HG02642 (cell line): ENCODE results near the gene LYL1.
A peak's percentile ranks its signal among the peaks of the same experiment; 100 is the strongest.
"Not testable (repeated sequence)": the region's sequence is repeated elsewhere in the genome, so short reads cannot be mapped to it uniquely, and the experiment has no call there.

Experiments
- ATAC-seq: cut with Tn5 transposase; IDR thresholded peaks from one replicate; pipeline ENCODE4 v1.9.1; 2021; ENCODE audit warnings: mild to moderate bottlenecking; ENCODE audit not compliant: unreplicated experiment, poor library complexity

The LYL1 gene

DNA sequence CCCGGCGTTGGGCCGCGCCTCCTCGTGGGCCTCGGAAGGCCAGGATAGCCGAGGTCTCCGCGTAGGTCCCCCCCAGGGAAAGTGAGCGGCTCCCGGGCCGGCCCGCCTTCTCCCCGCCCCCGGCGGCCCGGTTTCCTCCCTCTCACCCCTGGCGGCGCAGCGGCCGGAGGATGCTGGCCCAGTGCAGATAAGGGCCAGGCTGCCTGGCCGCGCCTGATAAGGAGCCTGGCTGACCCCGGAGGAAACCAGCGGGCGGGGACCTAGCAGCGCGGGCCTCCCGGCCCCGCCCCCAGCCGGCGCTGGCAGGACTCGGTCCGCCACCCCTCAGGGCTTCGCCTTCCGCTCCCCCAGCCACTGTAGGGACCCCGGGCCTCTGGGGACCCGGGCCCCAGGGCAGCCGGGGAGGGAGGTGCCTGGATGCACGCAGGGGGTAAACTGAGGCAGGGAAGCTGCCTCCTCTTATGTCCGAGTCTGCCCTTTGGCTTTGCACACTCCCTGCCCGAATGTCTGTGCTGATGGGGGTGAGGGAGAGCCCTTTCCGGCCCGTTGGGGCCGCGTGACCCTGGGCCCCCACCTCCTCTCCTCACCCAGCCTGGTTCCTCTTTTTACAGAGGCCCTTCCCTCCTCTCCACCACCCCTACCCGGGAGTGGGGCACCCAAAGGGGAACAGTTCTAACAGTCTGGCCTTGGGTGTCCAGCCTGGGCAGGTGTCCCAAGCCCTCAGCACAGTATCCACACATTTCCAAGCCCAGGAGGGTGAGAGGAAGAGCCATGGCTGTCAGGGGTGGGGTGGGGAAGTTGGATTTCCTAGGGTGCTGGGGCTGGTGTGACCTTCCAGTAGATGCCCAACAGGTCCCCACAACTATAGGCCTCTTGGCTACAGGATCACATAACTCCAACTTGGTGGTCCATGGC is at the start of gene LYL1:
Gene LYL1 (minus strand): TSS at position 193 of the 915 bp plus-strand sequence. CDS start 1,687 bp downstream, outside the sequence.
- ATAC-seq, result peak; percentile 43

DNA sequence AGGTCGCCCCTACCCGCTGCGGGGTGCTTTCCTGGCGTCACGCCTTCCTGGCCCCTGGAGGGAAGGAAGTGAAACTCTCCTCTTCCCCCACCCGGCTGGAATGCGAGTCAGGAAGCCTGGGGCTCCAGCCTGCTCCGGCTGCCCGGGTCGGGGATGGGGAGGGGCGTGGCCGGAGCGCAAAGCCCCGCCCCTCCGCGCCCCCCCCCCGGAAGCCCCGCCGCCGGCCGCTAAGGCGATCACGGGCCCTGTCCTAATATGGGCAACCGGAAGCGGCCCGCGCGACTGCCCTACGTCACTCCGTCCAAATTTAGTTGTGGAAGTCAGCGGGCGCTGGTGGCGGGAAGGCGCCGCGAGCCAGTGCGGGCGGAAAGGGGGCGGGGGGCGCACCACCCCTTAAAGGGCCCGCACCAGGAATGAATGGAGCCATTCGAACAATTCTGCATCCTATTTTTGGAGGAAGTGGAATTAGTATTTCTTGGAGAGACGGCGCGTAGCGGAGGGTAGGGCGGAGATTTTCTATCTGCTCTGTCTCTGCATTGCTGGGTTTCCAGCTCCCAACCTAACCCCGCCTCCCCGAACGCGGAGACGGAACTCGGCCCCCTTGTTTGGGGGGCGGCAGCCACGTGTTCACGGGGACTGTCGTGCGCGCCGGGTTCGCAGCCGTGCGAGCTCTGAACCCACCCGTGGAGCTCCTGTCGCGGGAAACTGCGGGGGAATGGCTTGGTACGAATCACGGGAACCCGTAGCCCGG is 49.1 kb upstream of the LYL1 start:
- ATAC-seq, result peak; percentile 37

DNA sequence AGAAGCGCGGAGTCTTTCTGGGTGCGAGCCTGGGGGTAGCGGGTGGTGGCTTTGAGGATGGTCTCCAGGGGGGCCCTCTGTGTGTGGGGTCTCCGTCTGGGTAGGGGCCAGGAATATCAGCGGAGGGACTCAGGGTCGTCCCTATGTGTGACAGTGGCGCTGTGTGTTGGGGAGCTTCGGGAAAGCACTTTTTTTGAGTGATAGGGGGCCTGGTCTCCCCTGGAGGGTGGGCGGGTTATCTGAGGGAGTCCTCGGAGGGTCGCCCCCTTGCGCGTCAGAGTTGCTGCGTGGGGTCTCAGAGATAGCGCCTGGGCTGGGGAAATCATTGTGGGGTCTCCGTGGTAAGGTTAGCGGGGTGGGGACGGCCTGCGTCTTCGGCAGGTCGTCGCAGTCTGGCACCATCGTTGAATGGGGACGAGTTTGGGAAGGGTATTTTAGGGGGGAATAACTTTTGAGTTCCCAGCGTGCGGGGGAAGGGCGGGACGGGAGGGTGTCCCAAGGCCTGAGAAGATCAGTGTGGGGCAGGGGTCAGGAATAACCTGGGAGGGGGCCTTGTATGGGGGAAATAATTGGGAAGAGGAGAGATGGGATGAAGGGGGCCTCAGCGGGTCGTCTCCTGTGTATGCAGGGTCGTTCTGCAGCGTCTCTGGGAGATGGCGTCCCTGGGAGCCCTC is 48.4 kb upstream of the LYL1 start:
- ATAC-seq, result no peak

DNA sequence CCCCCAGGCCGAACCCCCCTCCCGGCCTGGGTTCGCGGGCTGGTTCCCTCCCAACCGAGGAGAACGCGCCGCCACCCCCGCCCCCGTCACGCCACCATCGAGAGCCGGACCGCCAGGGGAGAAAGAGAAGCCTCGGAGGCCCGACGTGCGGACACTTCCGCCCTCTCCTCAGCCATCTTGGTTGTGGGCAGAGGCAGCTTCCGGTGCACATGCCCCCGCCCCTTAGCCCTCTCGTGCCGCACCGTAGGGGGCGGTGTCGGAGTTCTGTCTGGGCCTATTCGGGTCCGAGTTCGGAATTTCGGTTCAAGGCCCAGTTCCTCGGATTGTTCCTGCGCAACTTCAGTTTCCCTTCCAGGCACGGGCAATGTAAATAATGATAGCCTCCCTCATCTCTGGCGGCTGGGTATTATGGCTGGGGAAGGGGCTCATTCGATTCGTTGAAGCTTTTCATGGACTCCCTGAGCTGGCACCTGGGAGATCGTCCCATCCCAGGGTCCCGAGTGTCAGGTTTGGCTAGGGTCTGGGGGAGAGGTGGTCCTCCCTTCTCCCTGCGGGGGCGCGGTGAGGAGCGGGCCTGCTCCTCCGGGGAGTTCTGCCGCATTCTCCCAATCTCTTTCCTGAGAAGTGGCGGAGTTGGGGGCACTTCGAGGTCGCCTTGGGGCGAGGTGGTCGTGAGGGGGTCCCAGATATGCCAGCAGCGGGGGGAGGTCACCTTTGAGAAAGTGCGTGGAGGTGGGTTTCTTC is 47.7 kb upstream of the LYL1 start, which contains the start of the genes IER2 and STX10:
Gene IER2 (plus strand): TSS at position 225 of the 744 bp plus-strand sequence. CDS start 2,776 bp downstream, outside the sequence.
Gene STX10 (minus strand): TSS at position 189 of the 744 bp plus-strand sequence. CDS start 202 bp downstream, outside the sequence.
- ATAC-seq, result peak; percentile 40

DNA sequence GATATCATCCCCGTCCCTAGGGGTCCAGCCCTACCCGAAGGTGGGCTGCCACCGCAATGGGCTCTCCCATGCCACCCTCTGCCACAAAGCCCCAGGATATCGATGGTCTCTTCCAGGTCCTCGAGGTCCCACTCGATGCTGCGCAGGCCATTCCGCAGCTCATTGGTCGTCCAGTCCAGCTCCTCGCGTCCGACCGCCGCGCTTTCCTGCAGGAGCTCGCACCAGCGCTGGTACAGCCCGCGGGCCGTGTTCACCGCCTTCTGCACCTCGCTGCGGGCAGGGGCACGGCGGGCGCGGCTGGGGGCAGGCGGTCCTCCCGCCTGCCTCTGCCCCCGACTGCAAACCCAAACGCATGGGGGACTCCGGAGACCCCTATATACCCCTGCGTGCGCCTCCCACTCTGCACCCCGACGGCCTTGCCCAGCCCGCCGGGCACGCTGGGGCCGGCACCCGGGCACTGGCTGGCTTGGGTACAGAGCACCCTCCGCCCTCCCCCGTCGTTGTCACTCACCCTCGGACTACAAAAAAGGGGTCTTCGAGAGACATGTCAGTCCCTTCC is 47.0 kb upstream of the LYL1 start:
- ATAC-seq, result peak; percentile 2

DNA sequence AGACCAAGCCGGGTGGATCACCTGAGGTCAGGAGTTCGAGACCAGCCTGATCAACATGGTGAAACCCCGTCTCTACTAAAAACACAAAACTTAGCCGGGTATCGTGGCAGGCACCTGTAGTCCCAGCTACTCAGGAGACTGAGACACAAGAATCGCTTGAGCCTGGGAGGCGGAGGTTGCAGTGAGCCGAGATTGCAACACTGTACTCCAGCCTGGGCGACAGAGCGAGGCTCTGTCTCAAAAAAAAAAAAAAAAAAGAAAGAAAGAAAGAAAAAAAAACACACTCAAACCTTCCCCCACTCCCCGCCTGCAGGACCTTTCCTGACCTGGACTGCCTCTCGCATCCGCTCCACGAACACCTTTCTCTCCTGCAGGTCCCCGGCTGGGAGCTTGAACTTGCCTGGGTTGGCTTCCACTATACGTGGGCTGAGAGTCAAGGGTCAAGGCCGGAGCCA is 46.5 kb upstream of the LYL1 start:
- not testable (repeated sequence) for ATAC-seq

DNA sequence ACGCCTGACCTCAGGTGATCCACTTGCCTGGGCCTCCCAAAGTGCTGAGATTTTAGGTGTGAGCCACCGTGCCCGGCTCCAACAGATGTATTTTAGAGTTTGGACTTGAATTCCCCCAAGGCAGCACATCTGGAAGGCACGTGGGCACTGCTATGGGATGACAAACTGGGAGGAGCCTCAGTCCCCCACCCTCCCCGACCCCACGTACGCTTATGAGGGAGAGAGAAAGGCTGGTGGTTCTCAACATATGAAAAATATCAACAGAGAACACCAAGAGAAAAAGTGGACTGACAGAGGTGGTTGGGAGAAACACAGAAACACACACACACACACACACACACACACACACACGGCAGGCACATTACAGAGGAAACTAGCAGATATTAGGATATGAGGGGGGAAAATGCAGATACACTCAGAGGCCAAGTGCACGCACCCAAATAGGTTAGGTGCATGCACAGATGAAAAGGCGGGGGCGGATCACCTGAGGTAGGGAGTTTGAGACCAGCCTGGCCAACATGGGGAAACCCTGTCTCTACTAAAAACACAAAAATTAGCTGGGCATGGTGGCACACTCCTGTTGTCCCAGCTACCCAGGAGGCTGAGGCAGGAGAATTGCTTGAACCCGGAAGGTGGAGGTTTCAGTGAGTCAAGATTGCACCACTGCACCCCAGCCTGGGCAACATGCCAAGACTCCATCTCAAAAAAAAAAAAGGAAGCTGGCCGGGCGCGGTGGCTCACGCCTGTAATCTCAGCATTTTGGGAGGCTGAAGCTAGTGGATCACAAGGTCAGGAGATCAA is 44.3 kb upstream of the LYL1 start:
- no peak for ATAC-seq

DNA sequence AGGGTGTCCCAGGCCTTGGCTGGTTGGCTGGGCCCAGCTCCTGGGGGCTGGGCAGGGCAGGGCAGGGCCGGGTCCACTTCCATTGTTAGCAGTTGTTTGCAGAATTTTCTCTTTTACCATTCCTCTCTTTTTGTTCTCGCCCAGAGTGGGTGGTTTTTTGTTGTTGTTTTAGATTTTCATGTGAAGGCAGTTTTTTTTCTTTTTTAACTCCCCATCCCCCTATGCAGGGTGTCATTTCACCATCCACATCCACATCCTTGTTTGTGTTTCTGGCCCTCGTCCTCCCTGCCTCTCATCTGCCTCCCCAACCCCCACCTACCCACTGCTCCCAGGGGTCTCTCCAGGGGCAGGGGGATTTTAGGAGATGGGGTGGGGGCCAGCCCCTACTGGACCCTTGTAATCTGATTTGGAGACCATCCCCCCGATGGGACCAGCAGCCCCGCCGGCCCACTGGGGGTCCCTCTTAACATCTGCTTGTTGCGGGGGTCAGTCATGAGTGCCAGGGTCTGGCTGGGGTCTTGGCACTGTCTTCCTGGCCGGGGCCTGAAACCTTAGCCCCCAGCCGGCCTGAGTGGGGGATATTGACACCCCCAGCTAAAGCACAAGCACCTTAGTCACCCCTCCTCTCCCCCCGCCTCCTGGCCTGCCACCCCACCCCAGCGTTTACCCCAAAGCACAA is 37.1 kb upstream of the LYL1 start:
- no peak for ATAC-seq

DNA sequence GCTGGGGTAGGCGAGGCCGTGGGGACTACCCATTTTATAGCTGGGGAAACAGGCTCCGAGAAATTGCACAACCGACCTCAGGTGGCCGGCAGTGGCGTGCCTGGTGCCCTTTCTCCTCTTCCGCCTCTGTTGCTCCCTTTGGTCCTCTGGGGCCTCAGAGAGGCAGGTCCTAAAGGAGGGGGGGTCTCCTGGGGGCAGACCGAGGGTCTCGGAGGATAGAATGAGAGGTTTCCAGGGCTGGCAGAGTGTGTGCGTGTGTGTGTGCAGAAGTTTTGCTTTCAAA is 36.2 kb upstream of the LYL1 start:
- ATAC-seq, result no peak

DNA sequence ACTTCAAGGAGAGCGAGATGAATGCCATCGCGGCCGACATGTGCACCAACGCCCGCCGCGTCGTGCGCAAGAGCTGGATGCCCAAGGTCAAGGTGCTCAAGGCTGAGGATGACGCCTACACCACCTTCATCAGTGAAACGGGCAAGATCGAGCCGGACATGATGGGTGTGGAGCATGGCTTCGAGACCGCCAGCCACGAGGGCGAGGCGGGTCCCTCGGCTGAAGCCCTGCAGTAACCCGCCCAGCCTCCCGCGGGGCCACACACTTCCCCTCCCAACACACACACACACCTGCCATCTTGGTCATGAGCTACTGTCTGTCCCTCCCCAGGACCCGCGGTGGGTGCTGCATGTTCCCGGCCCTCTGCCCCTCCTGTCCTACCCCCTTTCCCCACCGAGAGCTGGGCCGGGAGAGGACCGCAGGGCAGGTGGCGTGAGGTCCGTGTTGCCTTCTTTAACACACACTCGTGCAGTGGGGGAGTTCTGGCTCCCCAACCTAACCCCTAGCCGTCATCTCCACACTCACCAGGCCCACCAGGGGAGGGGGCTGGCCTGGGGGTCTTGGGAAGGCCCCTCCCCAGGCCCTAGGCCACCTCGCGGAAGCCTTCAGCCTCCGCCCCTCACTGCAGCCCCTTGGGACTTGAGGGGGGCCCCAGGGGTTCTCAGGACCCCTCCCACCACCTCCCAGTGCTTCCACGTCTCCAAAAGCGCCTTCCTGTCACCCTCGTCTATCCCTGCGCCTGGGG is 35.7 kb upstream of the LYL1 start:
- no peak for ATAC-seq

DNA sequence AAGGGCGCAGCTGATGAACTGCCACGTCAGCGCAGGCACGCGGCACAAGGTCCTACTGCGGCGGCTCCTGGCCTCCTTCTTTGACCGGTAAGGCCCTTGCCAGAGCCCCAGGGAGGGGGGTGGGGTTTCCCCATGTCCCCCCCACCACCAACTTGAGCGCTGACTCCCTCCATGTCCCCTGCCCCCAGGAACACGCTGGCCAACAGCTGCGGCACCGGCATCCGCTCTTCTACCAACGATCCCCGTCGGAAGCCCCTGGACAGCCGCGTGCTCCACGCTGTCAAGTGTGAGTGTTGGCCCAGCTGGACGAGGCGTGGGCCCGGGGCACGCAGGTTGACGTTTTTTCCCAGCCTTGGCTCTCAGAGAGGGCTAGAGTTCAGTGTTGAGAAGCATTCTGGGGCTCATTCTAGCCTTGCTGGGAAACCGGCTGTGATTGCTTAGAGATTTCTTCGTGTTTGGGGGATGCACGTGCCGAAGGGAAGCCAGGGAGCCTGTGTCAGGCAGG is 34.7 kb upstream of the LYL1 start:
- no peak for ATAC-seq

DNA sequence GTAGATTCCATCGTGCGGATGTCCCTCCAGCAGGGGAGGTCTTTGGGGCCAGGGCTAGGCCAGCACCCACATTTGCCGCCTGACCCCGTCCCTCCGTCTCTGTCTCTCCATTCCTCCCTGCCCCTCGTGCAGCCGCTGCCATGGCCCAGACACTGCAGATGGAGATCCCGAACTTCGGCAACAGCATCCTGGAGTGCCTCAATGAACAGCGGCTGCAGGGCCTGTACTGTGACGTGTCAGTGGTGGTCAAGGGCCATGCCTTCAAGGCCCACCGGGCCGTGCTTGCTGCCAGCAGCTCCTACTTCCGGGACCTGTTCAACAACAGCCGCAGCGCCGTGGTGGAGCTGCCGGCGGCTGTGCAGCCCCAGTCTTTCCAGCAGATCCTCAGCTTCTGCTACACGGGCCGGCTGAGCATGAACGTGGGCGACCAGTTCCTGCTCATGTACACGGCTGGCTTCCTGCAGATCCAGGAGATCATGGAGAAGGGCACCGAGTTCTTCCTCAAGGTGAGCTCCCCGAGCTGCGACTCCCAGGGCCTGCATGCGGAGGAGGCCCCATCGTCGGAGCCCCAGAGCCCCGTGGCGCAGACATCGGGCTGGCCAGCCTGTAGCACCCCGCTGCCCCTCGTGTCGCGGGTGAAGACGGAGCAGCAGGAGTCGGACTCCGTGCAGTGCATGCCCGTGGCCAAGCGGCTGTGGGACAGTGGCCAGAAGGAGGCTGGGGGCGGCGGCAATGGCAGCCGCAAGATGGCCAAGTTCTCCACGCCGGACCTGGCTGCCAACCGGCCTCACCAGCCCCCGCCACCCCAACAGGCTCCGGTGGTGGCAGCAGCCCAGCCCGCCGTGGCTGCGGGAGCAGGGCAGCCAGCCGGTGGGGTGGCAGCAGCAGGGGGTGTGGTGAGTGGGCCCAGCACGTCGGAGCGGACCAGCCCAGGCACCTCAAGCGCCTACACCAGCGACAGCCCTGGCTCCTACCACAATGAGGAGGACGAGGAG is 32.7 kb upstream of the LYL1 start:
- ATAC-seq, result no peak

DNA sequence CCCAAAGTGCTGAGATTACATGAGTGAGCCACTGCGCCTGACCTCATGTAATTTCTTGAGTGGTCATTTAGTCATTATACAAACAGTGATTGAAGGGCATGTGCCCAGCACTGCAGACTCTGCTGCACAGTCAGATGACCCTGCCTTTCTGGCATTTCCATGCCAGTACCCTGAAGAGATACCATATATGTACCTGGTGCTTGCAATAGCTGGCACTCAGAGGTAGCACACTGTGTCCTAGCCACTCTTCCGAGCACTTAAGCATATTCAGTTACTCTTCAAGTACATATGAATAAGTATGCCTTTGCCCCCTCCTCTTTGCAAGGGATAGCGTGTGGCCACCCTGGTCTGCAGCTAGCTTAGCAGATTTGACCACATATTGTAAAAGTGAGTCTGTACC is 32.0 kb upstream of the LYL1 start:
- no peak for ATAC-seq

DNA sequence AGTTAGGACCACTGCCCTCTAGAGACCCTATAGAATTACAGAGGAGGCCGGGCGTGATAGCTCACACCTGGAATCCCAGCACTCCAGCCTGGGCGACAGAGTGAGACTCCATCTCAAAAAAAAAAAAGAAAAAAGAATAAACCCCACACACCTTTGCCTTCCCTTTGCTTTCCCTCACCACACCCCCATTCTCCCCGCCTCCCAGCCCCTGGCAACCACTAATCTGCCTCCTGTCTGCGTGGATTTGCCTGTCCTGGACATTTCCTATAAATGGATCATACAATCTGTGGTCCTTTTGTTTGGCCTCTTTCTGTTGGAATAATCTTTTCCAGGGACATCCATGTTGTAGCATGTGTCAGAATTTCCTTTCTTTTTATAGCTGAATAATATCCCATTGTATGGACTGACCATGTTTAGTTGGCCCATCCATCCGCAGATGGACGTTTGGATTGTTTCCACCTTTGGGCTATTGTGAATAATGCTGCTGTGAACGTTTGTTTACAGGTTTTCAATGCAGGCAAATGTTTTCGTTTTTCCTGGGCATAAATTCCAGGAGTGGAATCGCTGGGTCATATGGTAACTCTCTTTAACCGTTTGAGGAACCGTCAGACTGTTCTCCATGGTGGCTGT is 30.7 kb upstream of the LYL1 start:
- ATAC-seq, result no peak

DNA sequence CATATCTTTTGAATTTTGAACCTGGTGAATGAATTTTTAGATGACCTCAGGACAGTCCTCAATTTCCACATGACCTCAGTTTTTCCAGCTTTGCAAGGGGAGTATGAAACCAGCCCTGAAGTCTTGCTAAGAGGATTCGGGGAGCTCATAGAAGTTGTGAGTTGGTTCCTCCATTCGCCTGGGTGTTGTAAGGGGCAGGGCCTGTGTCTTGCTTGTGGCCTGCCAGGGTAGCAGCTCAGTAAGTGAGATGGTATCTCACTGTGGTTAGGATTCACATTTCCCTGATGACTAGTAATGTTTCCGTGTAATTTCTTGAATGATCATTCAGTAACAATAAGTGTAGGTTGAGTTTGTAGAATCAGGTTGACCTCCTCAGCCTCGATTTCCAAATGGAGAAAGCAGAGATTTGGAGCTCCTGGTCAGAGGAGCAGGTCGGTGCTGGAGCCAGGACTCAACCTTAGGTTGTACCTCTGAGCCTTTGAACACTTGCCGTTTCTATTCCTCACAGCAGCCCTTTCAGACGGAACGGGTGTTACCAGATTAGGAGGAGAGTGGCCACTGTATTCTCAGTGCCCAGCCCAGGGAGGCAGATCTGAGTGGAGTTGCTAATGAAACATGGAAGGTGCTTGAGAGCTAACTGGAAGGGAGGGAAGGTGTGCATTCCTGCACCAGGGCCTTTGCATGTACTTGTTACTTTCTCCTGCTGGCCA is 30.0 kb upstream of the LYL1 start:
- ATAC-seq, result no peak
